ENCODE data around the gene OPA3. TPM values are rescaled to one million over a fixed set of nuclear protein-coding genes. Genes with fewer than 3 reads are reported as not detected.

The OPA3 gene
- total RNA-seq, 1 experiment from 2014 or later = 16.8 TPM

GRCh38 chr19:45497791-45498190 is 86.8 kb downstream of the OPA3 start:
- DNase-seq (ENCODE audit: unreplicated experiment) = no peak
- H3K4me3 Mint-ChIP-seq (ENCODE audit: unreplicated experiment) = no peak overlapping the region
- no TSS peak for BruUV-seq (replicated peaks)
- peaks cover 13% of the 10 kb centered on the region for H3K4me1 Mint-ChIP-seq (ENCODE audit: insufficient read depth, unreplicated experiment)
- intact Hi-C loops (cut with micrococcal nuclease) = no loop called here
- H3K9me3 Mint-ChIP-seq (ENCODE audit: unreplicated experiment) = no peaks in the 10 kb centered on the region
- no peaks in the 10 kb centered on the region for H3K36me3 Mint-ChIP-seq (ENCODE audit: insufficient read depth, unreplicated experiment)
- H3K27ac Mint-ChIP-seq (ENCODE audit: low read depth, unreplicated experiment) = no peak overlapping the region
- no peaks in the 10 kb centered on the region for H3K27me3 Mint-ChIP-seq (ENCODE audit: insufficient read depth, unreplicated experiment)
- ChIA-PET POLR2A (interaction anchor here (0.6 to 0.8 kb wide), 2 partner anchors 79 to 125 kb away, joined by 3 to 4 read pairs; no protein-coding TSS in a partner anchor), CTCF (interaction anchor here (0.6 to 1.6 kb wide), 3 partner anchors 9 to 253 kb away, joined by 3 to 8 read pairs (median 3); no protein-coding TSS in a partner anchor)
- no peak for TF ChIP-seq CTCF (IDR thresholded peaks at IDR 0.05; ENCODE audit: unreplicated experiment)

GRCh38 chr19:45496349-45496953 is 88.2 kb downstream of the OPA3 start:
- Mint-ChIP-seq H3K27ac (ENCODE audit: low read depth, unreplicated experiment) (peak overlapping the region; percentile 24), H3K4me3 (ENCODE audit: unreplicated experiment) (peak overlapping the region; percentile 75), H3K9me3 (ENCODE audit: unreplicated experiment) (no peaks in the 10 kb centered on the region), H3K36me3 (ENCODE audit: insufficient read depth, unreplicated experiment) (no peaks in the 10 kb centered on the region), H3K4me1 (ENCODE audit: insufficient read depth, unreplicated experiment) (peaks cover 13% of the 10 kb centered on the region), H3K27me3 (ENCODE audit: insufficient read depth, unreplicated experiment) (no peaks in the 10 kb centered on the region)
- POLR2A ChIA-PET = interaction anchor here (0.6 to 2.6 kb wide), 9 partner anchors 9 to 146 kb away, joined by 3 to 13 read pairs (median 5); partner anchors contain the start of gene FOSB
- DNase-seq (ENCODE audit: unreplicated experiment) = no peak
- TF ChIP-seq CTCF (IDR thresholded peaks at IDR 0.05; ENCODE audit: unreplicated experiment) = no peak
- intact Hi-C loops (cut with micrococcal nuclease) = no loop called here
- no TSS peak for BruUV-seq (replicated peaks)
- CTCF ChIA-PET = interaction anchor here (0.6 to 3.7 kb wide), 4 partner anchors 9 to 126 kb away, joined by 3 to 31 read pairs (median 8); no protein-coding TSS in a partner anchor

- BruUV-seq (replicated peaks) = no TSS peak
- H3K4me1 Mint-ChIP-seq (ENCODE audit: insufficient read depth, unreplicated experiment) = peaks cover 13% of the 10 kb centered on the region
- H3K27ac Mint-ChIP-seq (ENCODE audit: low read depth, unreplicated experiment) = peak overlapping the region; percentile 16
- no peaks in the 10 kb centered on the region for H3K27me3 Mint-ChIP-seq (ENCODE audit: insufficient read depth, unreplicated experiment)
- no peaks in the 10 kb centered on the region for H3K9me3 Mint-ChIP-seq (ENCODE audit: unreplicated experiment)
- TF ChIP-seq CTCF (IDR thresholded peaks at IDR 0.05; ENCODE audit: unreplicated experiment) = no peak
- POLR2A ChIA-PET = interaction anchor here (0.9 to 2.6 kb wide), 3 partner anchors 10 to 63 kb away, joined by 3 to 12 read pairs (median 3); no protein-coding TSS in a partner anchor
- DNase-seq (ENCODE audit: unreplicated experiment) = no peak
- H3K4me3 Mint-ChIP-seq (ENCODE audit: unreplicated experiment) = peak overlapping the region; percentile 75
- CTCF ChIA-PET = interaction anchor here (0.5 to 3.7 kb wide), 8 partner anchors 10 to 514 kb away, joined by 3 to 31 read pairs (median 5); no protein-coding TSS in a partner anchor
- intact Hi-C loops (cut with micrococcal nuclease) = no loop called here
- H3K36me3 Mint-ChIP-seq (ENCODE audit: insufficient read depth, unreplicated experiment) = no peaks in the 10 kb centered on the region
These were observed 89.4 kb downstream of the OPA3 start for GRCh38 chr19:45495178-45495577.

- POLR2A ChIA-PET = interaction anchor here (0.8 to 2.6 kb wide), 3 partner anchors 9 to 64 kb away, joined by 3 to 12 read pairs (median 5); no protein-coding TSS in a partner anchor
- no peaks in the 10 kb centered on the region for H3K9me3 Mint-ChIP-seq (ENCODE audit: unreplicated experiment)
- TF ChIP-seq CTCF (IDR thresholded peaks at IDR 0.05; ENCODE audit: unreplicated experiment) = no peak
- no TSS peak for BruUV-seq (replicated peaks)
- H3K4me3 Mint-ChIP-seq (ENCODE audit: unreplicated experiment) = no peak overlapping the region
- CTCF ChIA-PET = interaction anchor here (0.6 to 3.7 kb wide), 10 partner anchors 9 to 187 kb away, joined by 3 to 31 read pairs (median 4); no protein-coding TSS in a partner anchor
- no peak overlapping the region for H3K27ac Mint-ChIP-seq (ENCODE audit: low read depth, unreplicated experiment)
- intact Hi-C loops (cut with micrococcal nuclease) = no loop called here
- H3K4me1 Mint-ChIP-seq (ENCODE audit: insufficient read depth, unreplicated experiment) = peaks cover 10% of the 10 kb centered on the region
- no peaks in the 10 kb centered on the region for H3K36me3 Mint-ChIP-seq (ENCODE audit: insufficient read depth, unreplicated experiment)
- H3K27me3 Mint-ChIP-seq (ENCODE audit: insufficient read depth, unreplicated experiment) = no peaks in the 10 kb centered on the region
- DNase-seq (ENCODE audit: unreplicated experiment) = no peak
These were observed 90.2 kb downstream of the OPA3 start for GRCh38 chr19:45494261-45494916.
